GM19193 (cell line): ENCODE measurements around the gene SORBS2.

Experiments used
- POLR2A ChIP-seq: IDR thresholded peaks from 4 replicates; pipeline ENCODE4 v1.6.1; 2011; ENCODE audit not compliant: insufficient read depth, insufficient read length; ENCODE audit errors: extremely low read depth

SORBS2 gene

GRCh38 chr4:185822791-185823190 lies 10.8 kb upstream of the SORBS2 start:
- TF ChIP-seq POLR2A: no peak

DNA sequence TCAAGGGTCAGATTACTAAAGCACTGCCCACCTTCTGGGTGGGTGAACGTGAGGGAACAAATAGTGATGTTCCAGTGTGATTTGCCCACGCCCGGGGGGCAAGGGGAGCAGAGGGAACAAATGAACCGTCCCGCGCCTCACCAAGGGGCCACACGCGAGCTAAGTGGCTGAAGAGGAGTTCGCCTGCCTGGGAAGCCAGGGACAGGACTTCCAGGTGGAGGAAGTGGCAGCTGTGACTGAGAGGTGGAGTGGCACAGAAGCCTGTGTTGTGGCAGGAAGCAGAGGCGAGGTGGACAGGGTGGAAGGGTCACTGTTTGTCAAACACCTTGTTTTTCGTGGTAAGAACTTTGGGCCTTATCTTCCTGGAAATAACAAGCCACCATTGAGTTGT lies 9.0 kb upstream of the SORBS2 start:
- TF ChIP-seq POLR2A: no peak

GRCh38 chr4:185820146-185821028 lies 8.4 kb upstream of the SORBS2 start:
- TF ChIP-seq POLR2A: no peak

DNA sequence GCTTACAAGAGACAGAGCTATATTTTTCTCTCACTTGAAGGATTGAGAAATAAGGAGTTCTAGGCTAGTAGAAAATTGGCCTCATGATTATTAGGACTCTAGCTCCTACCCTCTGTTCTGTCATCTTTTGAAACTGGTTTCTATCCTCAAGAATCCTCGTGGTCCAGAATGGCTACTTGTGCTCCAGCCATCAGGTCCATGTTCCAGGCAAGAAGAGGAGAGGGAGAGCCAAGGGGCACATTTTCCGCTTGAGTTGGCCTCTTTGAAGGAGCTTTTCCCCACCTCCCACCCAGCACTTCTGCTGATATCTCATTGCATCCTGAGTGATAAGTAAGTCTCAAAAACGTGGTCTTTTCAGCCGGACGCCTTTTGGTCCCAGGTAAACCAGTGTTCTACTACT lies 7.2 kb upstream of the SORBS2 start:
- TF ChIP-seq POLR2A: no peak

- TF ChIP-seq POLR2A: no peak
These were observed 5.4 kb upstream of the SORBS2 start for GRCh38 chr4:185817403-185817818.

- TF ChIP-seq POLR2A: no peak
These were observed 1.1 kb upstream of the SORBS2 start for GRCh38 chr4:185813133-185813532.

- TF ChIP-seq POLR2A: no peak
These were observed 1.1 kb downstream of the SORBS2 start for GRCh38 chr4:185810746-185811508.

DNA sequence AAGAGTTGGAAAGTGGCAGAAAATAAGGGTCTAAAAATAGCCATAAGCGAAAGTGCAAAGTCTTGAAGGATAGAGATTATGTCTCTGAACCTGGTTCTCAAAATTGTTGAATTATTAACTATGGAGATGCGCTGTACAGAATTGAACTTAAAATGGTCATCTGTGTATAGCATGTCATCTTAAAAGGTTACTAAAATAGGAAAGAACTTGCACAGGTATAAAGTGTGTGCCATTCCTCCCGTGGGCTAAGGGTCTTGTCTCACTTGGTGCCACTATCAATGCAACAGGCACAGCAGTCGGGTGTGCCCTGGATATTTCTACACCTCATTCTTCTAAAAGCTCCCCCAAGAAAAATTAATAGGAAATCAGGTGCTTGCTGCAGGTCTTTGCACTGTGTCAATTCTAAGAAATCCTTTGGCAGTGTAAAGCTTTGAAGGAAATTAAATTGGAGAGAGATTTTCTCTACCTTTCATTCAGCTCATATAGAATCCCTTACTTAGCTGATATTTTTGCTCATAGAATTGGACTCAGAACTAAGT lies 2.4 kb downstream of the SORBS2 start:
- TF ChIP-seq POLR2A: no peak

DNA sequence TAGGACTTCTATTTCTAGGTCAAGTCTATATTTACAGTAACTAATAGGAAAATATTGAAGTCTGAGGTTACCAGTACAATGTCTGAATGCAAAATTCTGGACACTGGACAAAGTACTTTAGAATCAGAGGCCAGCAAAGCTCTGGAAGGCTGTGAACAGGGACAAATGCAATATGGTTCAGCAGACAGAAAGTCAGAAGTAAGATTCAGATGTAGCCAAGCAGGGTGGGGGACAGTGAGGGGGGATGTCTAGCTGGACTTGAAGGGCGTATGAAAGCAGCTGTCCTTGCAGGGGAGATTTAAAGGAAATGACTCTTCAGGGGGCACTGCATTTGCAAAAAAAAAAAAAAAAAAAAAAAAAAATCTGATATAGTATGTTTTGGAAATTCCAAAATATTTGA lies 2.9 kb downstream of the SORBS2 start:
- TF ChIP-seq POLR2A: no peak

DNA sequence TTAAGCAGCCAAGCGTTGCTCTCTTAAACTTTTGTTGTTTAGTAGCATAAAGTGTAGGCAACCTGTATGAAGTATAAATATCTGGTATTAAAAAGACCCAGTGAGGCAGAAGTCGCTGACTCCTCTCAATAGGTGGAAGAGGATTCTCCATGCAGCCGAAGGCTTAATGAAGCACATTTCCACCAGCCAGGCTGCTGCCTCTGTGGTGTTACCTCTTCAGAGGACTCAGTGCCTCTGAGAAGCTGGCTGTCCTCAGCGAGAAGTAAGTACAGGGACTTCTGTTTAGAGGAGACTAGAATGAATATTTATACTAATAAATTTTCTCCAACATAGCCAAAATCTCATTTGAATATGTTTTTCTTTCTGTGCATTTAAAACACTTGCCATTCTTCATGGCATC lies 6.0 kb downstream of the SORBS2 start:
- no peak for TF ChIP-seq POLR2A

- TF ChIP-seq POLR2A: no peak
These were observed 6.7 kb downstream of the SORBS2 start for GRCh38 chr4:185805262-185805802.

GRCh38 chr4:185803022-185803421 lies 9.0 kb downstream of the SORBS2 start:
- TF ChIP-seq POLR2A: no peak

DNA sequence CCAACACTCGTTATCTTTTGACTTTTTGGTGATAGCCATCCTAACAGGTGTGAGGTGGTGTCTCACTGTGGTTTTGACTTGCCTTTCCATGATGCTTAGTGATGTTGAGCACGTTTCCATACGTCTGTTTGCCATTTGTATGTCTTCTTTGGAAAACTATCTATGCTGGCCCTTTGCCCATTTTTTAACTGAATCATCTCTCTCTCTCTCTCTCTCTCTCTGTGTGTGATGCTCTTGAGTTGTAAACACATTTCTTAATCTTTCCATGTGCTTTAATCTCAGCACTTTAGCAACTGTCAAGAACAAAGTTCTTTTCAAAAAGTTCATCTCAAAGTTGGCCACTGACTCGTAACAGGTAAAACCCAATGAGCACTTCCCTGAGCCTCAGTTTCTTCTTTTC lies 10.5 kb downstream of the SORBS2 start:
- no peak for TF ChIP-seq POLR2A

GRCh38 chr4:185800266-185800945 lies 11.6 kb downstream of the SORBS2 start:
- no peak for TF ChIP-seq POLR2A

DNA sequence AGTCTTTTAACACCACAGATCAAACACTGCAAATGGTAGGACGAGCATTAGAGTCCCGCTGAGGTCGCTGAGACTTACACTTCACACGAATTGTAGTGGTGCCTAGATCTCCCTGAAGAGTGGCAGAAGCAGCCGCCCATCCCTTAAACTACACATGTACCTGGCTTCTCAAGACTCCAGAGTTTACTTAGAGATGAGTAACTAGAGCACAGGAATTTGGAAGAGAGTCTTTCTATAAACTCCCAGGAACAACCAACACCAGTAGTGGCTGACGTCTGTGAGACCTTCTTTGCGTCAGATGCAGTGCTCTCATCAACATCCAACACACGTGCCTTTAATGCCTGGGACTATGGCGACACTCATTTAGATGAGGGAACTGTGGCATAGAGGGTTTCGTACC lies 12.6 kb downstream of the SORBS2 start:
- no peak for TF ChIP-seq POLR2A
